K562 (cell line): ENCODE measurements around the gene TMTC2. TPM values are rescaled to one million over a fixed set of nuclear protein-coding genes. Genes with fewer than 3 reads are reported as not detected.

ENCODE experiments used
- ATAC-seq: fragments of 200-7000 bp; cut with Tn5 transposase; 3 replicates; pipeline ENCODE4 v1.9.1; 2020; ENCODE audit warnings: moderate library complexity
- BruUV-seq: library from RNA; stranded (reverse); fragments of 400-500 nt; replicated peaks from 2 replicates; lab custom pipeline; 2021; lab: Mats Ljungman, UMichigan
- CTCF ChIA-PET: fragments of 300-600 bp; formaldehyde crosslinking; extraction: SDS; loops from one replicate; lab custom pipeline; 2021; ENCODE audit warnings: low intra/inter-chr PET ratio; lab: Yijun Ruan, JAX
- POLR2A ChIA-PET: fragments of 300-600, 350-650 bp; sonication (Branson Sonifier 250); formaldehyde crosslinking; extraction: SDS; loops from one replicate; lab custom pipeline; 2021; ENCODE audit warnings: antibody characterized with exemption, inconsistent platforms; lab: Yijun Ruan, JAX
- DNase-seq, 4 experiments: peaks; one replicate each; pipeline versions ENCODE4 v3.0.0 to v3.0.0-alpha.2; 2011 to 2018; ENCODE audit warnings: low spot score in 3 of 4, mixed read lengths in 3 of 4; ENCODE audit errors: extremely low read depth in 1 of 4
- FAIRE-seq: peaks from 2 replicates; lab custom pipeline; 2011; peaks lifted over from hg19 to GRCh38; lab: Jason Lieb, UNC
- H2AFZ ChIP-seq: 2 replicates; pipeline ENCODE4 v1.6.0; 2011; ENCODE audit warnings: low read depth, low read length, control low read depth, inconsistent platforms
- H3K27ac ChIP-seq: fragments of 200-600 bp; 3 replicates; pipeline ENCODE4 v1.8.0; 2011; ENCODE audit warnings: low read depth, mild to moderate bottlenecking, control low read depth, inconsistent platforms, low read length, moderate library complexity, mixed read lengths; ENCODE audit errors: extremely low read depth
- H3K27me3 ChIP-seq, 2 experiments: fragments of 300-600 bp in 1 of 2; 2 replicates in 1 of 2; 3 replicates in 1 of 2; pipeline versions ENCODE4 v1.6.0 to v1.8.0; 2011; ENCODE audit warnings: inconsistent platforms in 2 of 2, low read length in 2 of 2, mild to moderate bottlenecking in 1 of 2, mixed read lengths in 1 of 2, moderate library complexity in 1 of 2; ENCODE audit not compliant: control insufficient read depth in 2 of 2, insufficient read depth in 2 of 2
- H3K36me3 ChIP-seq: fragments of 300-600 bp; 3 replicates; pipeline ENCODE4 v1.8.0; 2011; ENCODE audit warnings: mild to moderate bottlenecking, low read length, inconsistent platforms; ENCODE audit not compliant: control insufficient read depth, insufficient read depth
- H3K4me1 ChIP-seq, 2 experiments: fragments of 200-600 bp in 1 of 2; replicated peaks in 1 of 2; 2 replicates in 1 of 2; 3 replicates in 1 of 2; pipeline versions ENCODE4 v1.5.1 to v1.8.0; 2011; ENCODE audit warnings: inconsistent platforms in 2 of 2, low read length in 2 of 2, mild to moderate bottlenecking in 1 of 2, mixed read lengths in 1 of 2, moderate library complexity in 1 of 2; ENCODE audit not compliant: control insufficient read depth in 2 of 2, insufficient read depth in 2 of 2
- H3K4me2 ChIP-seq: 2 replicates; pipeline ENCODE4 v1.6.1; 2011; ENCODE audit warnings: low read length, control low read depth, inconsistent platforms, mixed read lengths; ENCODE audit not compliant: insufficient read depth
- H3K4me3 ChIP-seq: fragments of 200-600 bp; sonication (generic), shearing (Covaris generic); 2 replicates; pipeline ENCODE4 v1.5.1; 2016; ENCODE audit warnings: control low read depth, inconsistent platforms
- H3K79me2 ChIP-seq: fragments of 200-600 bp; 3 replicates; pipeline ENCODE4 v1.8.0; 2011; ENCODE audit warnings: low read length, inconsistent platforms; ENCODE audit not compliant: control insufficient read depth, insufficient read depth
- H3K9ac ChIP-seq, 2 experiments: 2 replicates each; pipeline versions ENCODE4 v1.6.0 to v1.6.1; 2011; ENCODE audit warnings: low read depth in 2 of 2, low read length in 2 of 2, control low read depth in 1 of 2, inconsistent platforms in 1 of 2, mild to moderate bottlenecking in 1 of 2, mixed read lengths in 1 of 2; ENCODE audit not compliant: insufficient read depth in 1 of 2
- H3K9me1 ChIP-seq: one replicate; pipeline ENCODE4 v1.6.0; 2011; ENCODE audit warnings: inconsistent platforms, mild to moderate bottlenecking, low read length, moderate library complexity; ENCODE audit not compliant: control insufficient read depth, insufficient read depth
- H3K9me3 ChIP-seq: replicated peaks from 2 replicates; pipeline ENCODE4 v1.5.1; 2011; ENCODE audit warnings: low read depth, low read length, inconsistent platforms; ENCODE audit not compliant: control insufficient read depth, insufficient read depth
- H4K20me1 ChIP-seq: replicated peaks from 2 replicates; pipeline ENCODE4 v1.6.1; 2011; ENCODE audit warnings: low read length, inconsistent platforms, mixed read lengths; ENCODE audit not compliant: control insufficient read depth, insufficient read depth
- ARID4B ChIP-seq: sonication (generic); formaldehyde crosslinking; IDR thresholded peaks from 2 replicates; pipeline ENCODE4 v1.8.0; 2022; ENCODE audit warnings: mild to moderate bottlenecking, missing genetic modification reagents
- KLF10 ChIP-seq: fragments of 250-450 bp; sonication (Bioruptor Pico); IDR thresholded peaks from 2 replicates; pipeline ENCODE4 v1.6.1; 2021; ENCODE audit warnings: matching md5 sums
- MEIS2 ChIP-seq: fragments of 450-650 bp; IDR thresholded peaks from 2 replicates; pipeline ENCODE4 v1.6.1; 2014; ENCODE audit warnings: mild to moderate bottlenecking; ENCODE audit not compliant: partially characterized antibody
- OTX1 ChIP-seq: fragments of 450-650 bp; formaldehyde crosslinking; IDR thresholded peaks from 2 replicates; pipeline ENCODE4 v1.4.0; 2022; ENCODE audit warnings: mild to moderate bottlenecking
- POLR2H ChIP-seq: IDR thresholded peaks from 2 replicates; pipeline ENCODE4 v1.6.1; 2016; ENCODE audit warnings: missing genetic modification characterization, low read depth, mild to moderate bottlenecking, control low read depth, missing compliant biosample characterization, moderate library complexity
- PPARD ChIP-seq: fragments of 250-450 bp; sonication (Bioruptor Pico); IDR thresholded peaks from 2 replicates; pipeline ENCODE4 v1.8.0; 2022; ENCODE audit warnings: inconsistent platforms, mild to moderate bottlenecking, moderate library complexity
- SIN3A ChIP-seq, 2 experiments: fragments of 150-350 bp in 1 of 2; IDR thresholded peaks; 2 replicates each; pipeline ENCODE4 v1.6.1; 2011 to 2016; ENCODE audit warnings: borderline replicate concordance in 2 of 2, low read depth in 2 of 2, low read length in 2 of 2, mild to moderate bottlenecking in 2 of 2, moderate library complexity in 2 of 2; ENCODE audit not compliant: control insufficient read depth in 1 of 2
- SLC30A9 ChIP-seq: fragments of 250-450 bp; sonication (Bioruptor Pico); IDR thresholded peaks from 2 replicates; pipeline ENCODE4 v1.8.0; 2022; ENCODE audit warnings: mild to moderate bottlenecking, moderate library complexity
- SMAD1 ChIP-seq: fragments of 150-350 bp; IDR thresholded peaks from 2 replicates; pipeline ENCODE4 v1.6.1; 2014; ENCODE audit warnings: low read length, low read depth; ENCODE audit not compliant: partially characterized antibody
- SMAD3 ChIP-seq: fragments of 450-650 bp; formaldehyde crosslinking; conservative IDR thresholded peaks from 2 replicates; pipeline ENCODE4 v1.4.0; 2020; ENCODE audit warnings: mild to moderate bottlenecking
- SMARCC2 ChIP-seq: fragments of 450-650 bp; IDR thresholded peaks from 2 replicates; pipeline ENCODE4 v1.6.1; 2017; ENCODE audit warnings: antibody characterized with exemption, moderate library complexity, mild to moderate bottlenecking, low read depth
- SMARCE1 ChIP-seq: fragments of 450-650 bp; IDR thresholded peaks from 2 replicates; pipeline ENCODE4 v1.7.1; 2016; ENCODE audit warnings: mild to moderate bottlenecking
- TCF7L2 ChIP-seq: fragments of 150-350 bp; IDR thresholded peaks from 2 replicates; pipeline ENCODE4 v1.6.1; 2016; ENCODE audit warnings: low read depth, mild to moderate bottlenecking, low read length, moderate library complexity
- TFE3 ChIP-seq: fragments of 450-650 bp; formaldehyde crosslinking; IDR thresholded peaks from 2 replicates; pipeline ENCODE4 v1.4.0; 2020; ENCODE audit warnings: mild to moderate bottlenecking, mixed read lengths
- ZNF561 ChIP-seq: fragments of 450-650 bp; formaldehyde crosslinking; conservative IDR thresholded peaks from 2 replicates; pipeline ENCODE4 v1.4.0; 2020; ENCODE audit warnings: mild to moderate bottlenecking, moderate library complexity
- ZNF77 ChIP-seq: fragments of 250-450 bp; sonication (Bioruptor Pico); IDR thresholded peaks from 2 replicates; pipeline ENCODE4 v1.5.0; 2020
- WGBS: fragments of 100-300 bp; shearing (Covaris generic); methylation state at CpG from one replicate; pipeline ENCODE4 v1.1.6; 2016; ENCODE audit warnings: low coverage, mixed read lengths; ENCODE audit not compliant: insufficient coverage; ENCODE audit errors: missing lambda C conversion rate; 5-methylcytosine and 5-hydroxymethylcytosine counted together
- in situ Hi-C: fragments of 300-500 bp; cut with MboI; formaldehyde crosslinking; loops from 4 replicates; pipeline ENCODE4 v1.15.0; 2018; ENCODE audit warnings: inconsistent platforms, mixed read lengths
- intact Hi-C: fragments of 100-400 bp; cut with micrococcal nuclease; formaldehyde crosslinking; loops from 2 replicates; pipeline ENCODE4 v1.14.2; 2022
- polyA plus RNA-seq, 8 experiments: library from polyadenylated mRNA; depleted of rRNA in 4 of 8; stranded (reverse) in 5 of 8; unstranded in 3 of 8; fragments of >200 nt; fragmentation: Nextera tagmentation in 2 of 8; fragmentation: Illumina TruSeq in 1 of 8; extraction: Ambion mirVana in 2 of 8; extraction: Trizol in 1 of 8; gene quantifications; 2 replicates each; pipeline versions ENCODE4 v1.2.1 to v1.2.3, GENCODE V29; 2011 to 2014; ENCODE audit warnings: inconsistent platforms in 1 of 8, missing spikeins in 1 of 8
- total RNA-seq, 7 experiments: library from RNA; depleted of rRNA in 6 of 7; stranded (reverse); fragments of >200 nt in 6 of 7; fragmentation: Illumina TruSeq in 2 of 7; extraction: Trizol in 2 of 7; gene quantifications; 2 replicates each; pipeline versions ENCODE4 v1.2.1 to v1.2.3, GENCODE V29; 2011 to 2021; ENCODE audit warnings: low replicate concordance in 1 of 7

TMTC2 gene
- total and polyA plus RNA-seq, 9 of the 15 experiments (the other 6 are each of a cell fraction or from before 2014, with no cell fraction given) = 0.29 to 1.1 (median 0.55) TPM

GRCh38 chr12:82930301-82930700 is 243.6 kb downstream of the TMTC2 start:
- Histone ChIP-seq H3K4me2 (no peak overlapping the region), H3K36me3 (no peaks in the 10 kb centered on the region), H3K9me1 (no peaks in the 10 kb centered on the region), H3K9ac (no peak overlapping the region), H3K27ac (no peak overlapping the region), H3K4me3 (no peak overlapping the region), H4K20me1 (no peaks in the 10 kb centered on the region), H3K27me3 (no peaks in the 10 kb centered on the region), H3K9me3 (no peaks in the 10 kb centered on the region), H3K4me1 (no peaks in the 10 kb centered on the region), H3K79me2 (no peaks in the 10 kb centered on the region), H2AFZ (no peak overlapping the region)
- TF ChIP-seq SLC30A9 (CRISPR knock-in tag) (no peak), ZNF561 (no peak), POLR2H (tag) (no peak), MEIS2 (no peak), SMAD1 (no peak), SMARCE1 (no peak), OTX1 (no peak), TCF7L2 (no peak), SMARCC2 (no peak), ZNF77 (CRISPR knock-in tag) (no peak), SIN3A (IDR thresholded peaks at IDR 0.05; ENCODE audit: borderline replicate concordance in 2 of 2, control insufficient read depth in 1 of 2, low read depth in 2 of 2, low read length in 2 of 2) (no peak), PPARD (CRISPR knock-in tag) (no peak), ARID4B (CRISPR knock-in tag) (no peak), SMAD3 (no peak), TFE3 (CRISPR knock-in tag) (no peak), KLF10 (no peak)
- ATAC-seq = no peak
- FAIRE-seq = no peak
- DNase-seq = no peak
- WGBS = 5% methylated on average over 3 of the region's 3 CpGs
- BruUV-seq = no TSS peak
- ChIA-PET POLR2A (no interaction called here), CTCF (no interaction called here)
- in situ Hi-C loops = no loop called here
- intact Hi-C loops = no loop called here
